Left forelimb (tissue), 1 donor: ENCODE measurements around the gene NEK9.

ENCODE experiments used
- DNase-seq: peaks from one replicate; pipeline ENCODE4 v3.0.0-alpha.2; 2018; ENCODE audit warnings: low spot score

NEK9 gene

DNA sequence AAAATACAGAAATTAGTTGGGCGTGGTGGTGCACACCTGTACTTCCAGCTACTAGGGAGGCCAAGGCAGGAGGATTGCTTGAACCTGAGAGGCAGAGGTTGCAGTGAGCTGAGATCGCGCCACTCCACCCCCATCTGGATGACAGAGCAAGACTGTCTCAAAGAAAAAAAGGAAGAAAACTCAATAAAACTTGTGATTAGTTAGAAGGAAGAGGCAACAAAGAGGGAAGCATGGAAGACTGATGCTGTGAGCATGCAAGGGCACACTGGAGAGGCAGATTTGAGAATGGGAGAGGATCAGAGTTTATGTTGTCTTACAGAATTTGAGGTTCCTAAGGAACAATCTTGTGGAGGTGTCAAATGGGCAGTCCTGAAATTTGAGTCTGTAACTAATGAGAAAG, 60.2 kb downstream of the NEK9 start:
- no peak for DNase-seq

DNA sequence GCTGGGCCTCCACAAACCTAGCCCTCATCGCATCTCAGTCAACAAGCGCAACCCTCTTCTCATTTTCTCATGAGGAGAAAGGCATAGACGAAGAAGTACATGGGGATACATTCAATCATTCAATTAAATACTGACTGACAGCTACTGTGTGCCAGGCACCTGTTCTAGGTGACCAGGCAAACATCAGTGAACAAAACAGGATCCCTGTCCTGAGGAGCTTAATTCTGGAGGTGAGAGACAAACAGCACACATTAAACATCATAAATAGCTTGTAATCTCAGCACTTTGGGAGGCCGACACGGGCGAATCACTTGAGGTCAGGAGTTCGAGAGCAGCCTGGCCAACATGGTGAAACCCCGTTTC, 62.7 kb downstream of the NEK9 start:
- no peak for DNase-seq

DNA sequence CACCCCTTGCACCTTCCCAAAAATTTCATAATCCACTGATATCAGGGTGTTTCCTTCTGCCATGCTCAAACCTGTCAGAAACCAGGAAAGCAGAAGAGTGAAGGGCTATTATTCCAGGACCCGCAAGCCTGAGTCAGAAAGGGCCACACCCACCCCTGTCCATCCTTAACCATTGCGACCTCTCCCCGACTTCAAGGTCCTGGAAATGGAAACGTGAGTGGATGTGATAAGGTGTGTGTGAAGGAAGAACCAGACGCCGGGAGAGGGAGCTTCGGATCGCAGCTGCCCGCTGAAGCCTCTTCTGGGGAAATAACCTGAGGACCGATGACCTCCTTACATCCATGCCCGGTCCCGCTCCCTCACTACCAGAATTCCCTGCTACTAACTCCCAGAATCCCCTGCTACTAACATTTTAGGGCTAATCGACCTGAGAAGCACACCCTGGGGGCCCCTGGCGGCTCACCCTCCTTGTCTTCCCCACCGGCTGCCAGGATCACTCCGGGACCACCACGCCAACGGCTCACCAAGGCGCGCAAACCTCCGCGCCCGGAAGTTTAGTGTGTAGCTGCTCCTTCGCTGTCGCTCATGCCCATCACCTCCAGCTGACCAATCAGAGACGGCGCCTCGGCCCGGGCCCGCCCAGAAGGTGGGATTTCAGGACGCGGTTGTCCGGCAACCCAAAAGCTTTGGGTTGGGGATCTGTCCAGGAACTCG, 63.2 kb downstream of the NEK9 start, which contains the start of gene ACYP1:
TSS of gene ACYP1 (minus strand) at position 534 of the 714 bp plus-strand sequence. CDS start at position 63, 471 bp downstream.
- peak; percentile 95 for DNase-seq

DNA sequence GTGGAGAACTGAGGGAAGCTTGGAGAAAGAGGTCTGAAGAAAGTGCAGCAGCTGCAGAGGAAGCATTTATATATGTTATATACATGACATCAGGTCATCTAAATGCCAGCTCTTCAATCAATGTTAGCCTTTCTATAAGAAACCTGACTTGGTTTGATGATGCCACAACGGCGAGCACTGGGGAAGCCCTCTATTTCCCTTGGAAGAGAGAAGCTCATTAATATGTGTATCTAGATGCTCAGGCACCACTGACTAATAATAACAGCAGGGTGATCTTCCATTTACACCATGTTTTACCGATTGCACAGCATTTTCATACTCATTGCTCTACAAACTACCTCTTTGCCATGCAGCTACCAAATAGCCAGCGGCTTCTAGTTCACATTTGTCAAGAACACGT, 63.8 kb downstream of the NEK9 start:
- no peak for DNase-seq

DNA sequence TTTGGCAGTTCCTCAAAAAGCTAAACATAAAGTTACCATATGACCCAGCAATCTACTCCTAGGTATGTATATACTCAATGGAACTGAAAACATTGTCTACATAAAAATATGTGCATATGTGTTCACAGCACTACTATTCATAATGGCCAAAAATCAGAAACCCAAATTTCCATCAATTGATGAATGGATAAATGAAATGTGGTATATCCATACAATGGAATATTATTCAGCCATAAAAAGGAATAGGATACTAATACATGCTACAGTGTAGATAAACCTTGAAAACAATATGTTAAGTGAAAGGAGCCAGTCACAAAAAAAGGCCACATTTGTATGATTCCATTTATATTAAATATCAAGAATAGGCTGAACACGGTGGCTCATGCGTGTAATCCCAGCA, 66.4 kb downstream of the NEK9 start:
- no peak for DNase-seq

DNA sequence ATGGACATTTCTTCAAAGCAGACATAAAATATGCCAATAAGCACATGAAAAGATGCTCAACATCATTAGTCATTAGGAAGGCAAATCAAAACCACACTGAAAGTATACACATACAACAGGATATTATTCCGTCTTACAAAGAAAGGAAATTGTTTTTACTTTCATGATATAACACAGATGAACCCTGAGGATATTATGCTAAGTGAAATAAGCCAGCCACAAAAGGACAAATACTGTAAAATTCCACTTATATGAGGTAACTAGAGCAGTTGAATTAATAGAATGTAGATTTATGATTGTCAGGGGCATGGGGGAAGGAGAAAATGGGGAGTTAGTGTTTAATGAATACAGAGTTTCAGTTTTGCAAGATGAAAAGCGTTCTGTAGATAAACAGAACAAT, 67.2 kb downstream of the NEK9 start:
- no peak for DNase-seq

DNA sequence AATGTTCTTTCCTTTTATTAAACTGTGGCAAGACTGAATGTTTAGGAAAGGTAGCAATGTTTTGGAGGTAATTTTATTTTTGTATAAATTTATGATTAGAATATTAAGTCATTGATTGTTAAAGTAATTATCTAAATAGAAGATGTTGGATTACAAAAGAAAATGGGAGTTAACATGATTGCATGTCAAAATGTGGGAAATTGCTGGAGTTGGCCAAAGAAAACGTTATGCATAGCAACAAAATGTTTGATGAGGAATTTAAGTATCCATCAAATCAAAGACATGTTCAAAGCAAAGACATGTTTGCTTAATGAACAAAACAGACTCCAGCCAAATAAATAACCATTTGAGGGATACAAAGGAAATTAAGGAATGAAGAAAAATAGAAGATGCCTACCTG, 72.4 kb downstream of the NEK9 start:
- no peak for DNase-seq

DNA sequence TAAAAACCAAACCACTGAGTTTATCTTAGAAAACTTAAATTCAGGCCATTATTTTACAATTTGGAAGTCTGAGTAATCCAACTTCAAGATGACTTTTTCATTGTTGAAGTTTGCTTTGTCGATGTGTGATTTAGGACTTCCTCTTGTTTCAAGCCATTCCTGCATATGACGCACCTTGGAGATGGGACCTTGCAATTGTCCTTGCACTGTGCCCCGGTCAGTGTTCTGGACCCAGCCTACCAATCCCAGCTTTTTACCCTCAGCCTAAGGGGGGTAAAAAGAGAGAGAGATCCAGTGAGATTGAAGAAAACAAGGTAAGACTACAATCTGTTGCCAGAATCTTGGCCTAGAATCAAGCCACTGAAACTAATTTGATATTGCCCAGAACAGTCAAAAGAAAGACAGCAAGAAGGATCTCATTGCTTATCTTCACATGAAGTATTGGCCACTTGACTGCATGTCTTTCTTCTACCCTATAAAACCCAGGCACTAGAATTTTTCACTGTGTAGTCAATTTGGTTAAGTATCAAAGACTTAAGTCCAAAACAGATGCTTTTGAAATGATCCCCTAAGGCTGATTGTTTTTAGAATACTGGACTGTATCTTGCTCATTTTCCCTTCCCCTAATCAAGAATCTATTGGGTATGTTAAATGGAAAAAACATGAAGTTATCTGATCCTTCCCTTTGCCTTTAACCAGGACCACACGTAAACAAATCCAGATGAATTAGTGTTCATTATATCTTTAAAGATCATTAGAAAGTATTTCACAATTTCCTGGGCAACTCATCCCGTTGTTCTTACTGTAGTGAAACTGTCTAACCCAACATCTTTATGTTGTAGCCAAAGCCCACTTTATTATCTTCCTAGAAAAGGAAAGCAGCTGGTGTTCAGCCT, 73.2 kb downstream of the NEK9 start:
- DNase-seq = no peak

DNA sequence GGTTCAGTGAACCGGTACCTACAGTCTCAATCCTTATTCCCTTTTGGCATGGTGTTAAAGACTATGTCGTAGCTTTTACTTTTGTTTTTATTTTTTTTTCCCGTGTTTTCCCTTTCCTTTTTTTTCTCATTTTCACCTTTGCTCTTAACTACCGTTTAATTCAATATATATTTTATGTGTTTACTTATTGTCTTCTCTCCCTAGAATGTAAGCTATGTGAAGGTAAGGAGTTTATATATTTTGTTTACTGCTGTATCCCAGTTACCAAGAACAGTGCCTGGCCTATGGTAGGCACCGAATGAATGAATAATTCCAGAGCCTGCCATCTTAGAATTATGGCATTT, 75.3 kb downstream of the NEK9 start:
- DNase-seq = no peak

DNA sequence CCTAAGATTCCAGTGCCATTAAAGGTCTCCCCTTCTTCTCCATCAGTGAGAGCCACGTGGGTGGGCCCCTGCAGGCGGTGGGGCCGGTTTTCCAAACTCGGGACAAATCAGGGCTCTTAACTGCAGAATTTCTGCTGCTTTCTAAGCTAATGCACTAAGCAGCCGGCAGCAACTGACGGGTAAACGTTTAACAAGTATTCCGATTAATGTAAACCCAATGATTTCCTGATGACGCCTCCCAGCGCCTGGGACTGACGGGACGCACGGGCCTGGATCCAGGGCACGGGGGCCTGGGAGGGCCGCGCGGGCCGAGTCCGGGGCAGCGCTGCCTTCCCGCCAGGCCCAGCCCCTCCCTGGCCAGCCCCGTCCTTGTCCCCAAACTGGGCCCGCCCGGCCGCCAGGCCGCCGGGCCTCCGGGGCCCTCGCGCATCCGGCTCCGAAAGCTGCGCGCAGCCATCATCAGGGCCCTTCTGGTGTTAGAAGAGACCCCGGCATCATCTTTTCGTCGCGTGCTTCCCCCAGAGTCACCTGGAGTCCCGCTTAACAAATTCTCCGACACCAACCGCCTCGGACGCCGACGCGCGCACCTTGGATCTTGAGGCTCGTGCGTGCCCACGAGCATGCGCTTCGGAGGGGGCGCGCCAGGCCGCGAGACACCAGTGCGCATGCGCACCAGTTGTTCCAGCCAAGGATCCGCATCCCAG, 75.8 kb downstream of the NEK9 start, which contains the start of gene MLH3:
TSS of gene MLH3 (minus strand) at position 616 of the 704 bp plus-strand sequence. CDS start 1,812 bp downstream, outside the sequence.
- DNase-seq = peak; percentile 87

DNA sequence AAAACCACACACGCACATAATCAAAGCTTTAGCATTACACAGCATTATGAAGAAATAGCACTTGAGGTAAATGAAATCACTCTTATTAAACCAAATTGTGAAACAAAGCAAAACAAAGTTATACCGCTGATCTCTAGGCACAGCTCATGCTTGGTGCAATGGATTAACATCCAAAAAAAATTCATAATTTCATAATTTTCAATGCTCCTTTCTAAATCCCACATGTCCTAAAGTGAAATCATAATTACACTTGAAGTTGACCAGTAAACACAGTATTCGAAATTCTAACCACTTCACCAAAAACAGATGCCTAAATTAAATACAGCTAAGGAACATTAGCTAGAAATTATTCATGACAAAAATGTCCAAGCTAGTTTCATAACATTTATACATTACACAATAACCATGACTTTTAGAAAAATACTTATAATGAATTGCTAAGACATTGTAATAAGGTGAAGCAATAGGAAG, 77.1 kb downstream of the NEK9 start:
- no peak for DNase-seq

DNA sequence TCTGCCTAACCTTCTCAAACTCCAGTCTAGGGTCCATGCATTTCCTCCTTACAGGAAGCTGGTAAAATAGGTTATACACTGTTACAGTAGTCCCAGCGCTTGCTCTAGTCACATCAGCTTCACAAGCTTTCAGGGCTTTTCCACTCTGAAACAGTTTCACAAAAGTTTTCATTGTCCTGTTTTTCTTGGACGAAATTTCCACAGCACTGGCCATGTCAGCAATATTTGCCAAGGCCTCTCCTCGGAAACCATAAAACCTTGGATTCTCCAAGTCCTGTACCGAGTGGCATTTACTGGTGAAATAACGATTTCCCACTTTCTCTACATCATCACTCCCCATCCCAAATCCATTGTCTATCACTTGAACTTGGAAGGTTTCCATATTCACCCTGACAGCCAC, 77.7 kb downstream of the NEK9 start:
- DNase-seq = no peak

DNA sequence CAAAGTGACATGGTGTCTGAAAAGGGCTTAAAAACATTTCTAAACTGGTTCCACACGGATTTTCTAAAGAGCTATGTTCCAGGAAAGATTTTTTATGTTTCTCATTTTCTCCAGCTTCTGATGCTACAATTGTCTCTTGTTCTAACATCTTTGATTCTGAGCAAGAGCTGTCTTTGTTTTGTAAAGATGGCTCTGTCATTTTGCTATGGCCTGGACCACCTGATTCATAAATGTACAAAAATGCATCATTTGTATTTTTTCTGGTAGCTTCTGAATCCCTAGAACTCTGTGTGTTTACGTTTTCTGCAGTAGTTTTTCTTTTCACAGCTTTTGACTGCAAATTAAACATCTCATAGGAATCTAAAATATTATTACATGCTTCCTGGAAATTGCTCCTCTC, 78.7 kb downstream of the NEK9 start:
- no peak for DNase-seq

DNA sequence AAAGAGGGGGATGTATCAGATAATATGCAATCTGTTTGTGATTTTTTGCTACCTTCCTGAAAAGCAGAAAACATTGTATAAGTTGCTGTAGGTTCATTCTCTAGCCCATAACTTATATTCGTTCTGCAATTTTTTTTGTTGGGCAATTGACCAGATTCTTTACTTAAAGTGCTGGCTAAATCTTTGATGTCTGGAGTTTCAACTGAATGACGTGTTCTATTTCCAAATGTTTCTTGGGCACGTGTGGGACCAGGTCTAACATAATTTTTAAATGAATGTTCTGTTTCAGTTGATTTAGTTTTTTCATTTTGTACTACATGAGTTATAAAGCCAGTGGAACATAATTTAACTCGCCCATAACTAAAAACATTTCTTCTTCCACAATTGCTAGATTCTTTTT, 79.3 kb downstream of the NEK9 start:
- no peak for DNase-seq

DNA sequence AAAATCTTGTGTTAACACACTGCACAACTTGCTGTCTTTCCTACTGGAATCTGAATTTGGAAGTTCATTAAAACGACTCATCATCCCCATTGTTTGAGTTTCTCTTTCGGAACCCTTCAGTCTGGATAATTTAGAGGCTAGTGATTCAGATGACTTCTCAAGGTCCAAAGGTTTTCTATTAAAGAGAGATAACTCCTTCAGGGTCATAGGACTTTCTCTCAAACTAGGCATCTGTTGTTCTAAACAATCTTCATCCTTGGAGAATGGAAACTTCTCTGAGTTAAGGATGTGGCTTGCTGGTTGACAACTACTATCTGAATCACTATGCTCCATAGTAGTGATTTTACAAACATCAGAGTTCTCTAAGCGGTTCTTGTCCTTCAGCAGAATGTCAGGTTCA, 79.9 kb downstream of the NEK9 start:
- DNase-seq = no peak

DNA sequence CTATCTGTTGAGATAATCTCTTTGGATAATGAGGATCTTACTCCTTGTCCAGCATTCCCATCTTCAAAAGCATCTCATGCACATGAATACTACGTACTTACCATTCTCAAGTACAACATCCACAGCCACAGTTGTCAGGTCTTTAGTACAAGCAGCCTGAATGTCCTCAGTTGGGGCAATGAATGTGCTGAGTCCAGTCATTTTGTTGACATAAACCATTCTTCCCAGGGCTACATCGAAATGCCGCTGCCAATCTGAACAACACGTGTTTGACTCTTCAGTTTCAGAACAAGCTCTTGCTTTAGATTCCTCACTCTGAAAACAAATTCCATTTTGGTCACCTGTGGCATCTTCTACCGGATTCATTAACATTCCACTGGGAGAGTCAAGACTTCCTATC, 80.6 kb downstream of the NEK9 start:
- DNase-seq = no peak

DNA sequence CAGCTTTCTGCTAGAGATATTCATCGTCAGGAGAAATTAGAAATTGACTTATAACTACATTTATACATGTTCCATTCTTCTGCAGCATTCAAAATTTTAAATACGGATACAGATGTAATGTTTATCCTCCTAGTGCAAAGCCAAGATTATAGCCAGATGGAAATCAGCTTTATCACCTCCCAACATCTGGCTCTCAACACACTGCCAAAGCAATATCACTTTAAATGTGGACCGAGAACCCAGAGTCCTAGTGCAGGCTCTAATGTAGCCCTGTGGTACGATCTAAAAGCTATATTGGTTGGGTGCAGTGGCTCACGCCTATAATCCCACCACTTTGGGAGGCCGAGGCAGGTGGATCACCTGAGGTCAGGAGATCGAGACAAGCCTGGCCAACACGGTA, 82.1 kb downstream of the NEK9 start:
- DNase-seq = no peak

DNA sequence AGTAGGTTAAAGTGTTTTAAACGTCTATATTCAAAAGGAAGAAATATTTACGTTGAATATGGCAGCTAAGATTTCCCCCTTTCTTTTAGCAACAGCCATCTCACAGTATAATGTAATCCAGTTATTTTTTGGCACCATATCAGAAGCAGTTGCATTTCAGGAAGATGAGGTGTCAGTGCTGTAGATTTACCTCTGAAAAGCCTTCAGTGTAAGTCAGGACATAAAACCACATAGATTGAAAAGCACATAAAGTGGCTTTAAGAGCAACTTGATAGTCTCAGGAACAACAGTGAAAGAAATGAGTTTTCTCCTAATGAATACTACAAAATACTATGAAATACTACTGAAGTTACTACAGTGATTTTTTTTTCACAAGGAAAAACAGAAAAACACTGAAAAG, 82.5 kb downstream of the NEK9 start:
- no peak for DNase-seq

DNA sequence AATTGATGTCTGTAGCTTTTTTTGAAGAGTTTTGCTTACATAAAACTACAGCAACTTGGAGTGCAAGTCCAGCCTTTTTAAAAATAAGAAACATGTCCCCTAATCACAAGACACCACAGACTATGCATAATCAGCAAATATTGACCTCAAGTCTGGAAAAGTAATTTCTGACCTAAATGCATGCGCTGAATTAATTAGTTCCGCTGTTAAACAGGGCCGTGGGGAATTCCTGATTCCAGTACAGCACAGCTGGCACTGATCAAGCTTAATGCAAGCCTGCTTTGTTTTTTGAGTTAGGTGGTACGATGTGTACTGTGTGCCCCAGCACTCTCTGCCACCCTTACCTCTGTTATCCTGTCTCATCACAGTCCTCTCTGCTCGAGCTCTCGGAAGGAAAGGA, 84.8 kb downstream of the NEK9 start:
- DNase-seq = no peak

DNA sequence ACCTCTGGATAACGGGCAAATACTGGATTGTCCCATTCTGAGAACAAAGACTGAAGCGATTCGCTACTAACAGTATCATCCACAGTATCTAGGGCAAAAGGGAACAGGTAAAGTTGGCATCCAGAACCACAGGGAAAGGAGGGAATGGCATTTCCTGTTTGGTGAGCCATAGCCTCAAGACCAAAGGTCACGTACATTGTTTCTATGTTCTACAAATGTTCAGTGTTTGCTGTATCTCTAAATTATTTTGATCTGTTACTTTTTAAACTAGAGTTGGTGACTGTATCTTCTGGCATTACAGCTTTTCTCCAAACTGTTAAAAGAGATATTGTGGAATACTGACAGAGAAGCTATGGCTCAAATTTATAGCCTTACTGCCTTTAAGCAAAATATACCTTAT, 85.2 kb downstream of the NEK9 start:
- no peak for DNase-seq

DNA sequence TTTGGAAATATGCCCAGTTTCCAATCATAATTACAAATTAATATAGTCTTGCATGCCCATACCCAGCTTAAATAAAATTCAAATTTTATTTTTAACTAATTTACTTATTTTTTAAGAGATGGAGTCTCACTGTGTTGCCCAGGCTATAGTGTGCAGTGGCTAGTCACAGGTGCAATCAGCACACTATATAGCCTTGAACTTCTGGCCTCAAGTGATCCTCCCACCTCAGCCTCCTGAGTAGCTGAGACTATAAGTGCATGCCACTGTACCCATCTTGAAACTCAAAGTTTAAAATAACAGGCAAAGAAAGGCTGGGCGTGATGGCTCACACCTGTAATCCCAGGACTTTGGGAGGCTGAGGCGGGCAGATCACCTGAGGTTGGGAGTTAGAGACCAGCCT, 85.9 kb downstream of the NEK9 start:
- DNase-seq = no peak

DNA sequence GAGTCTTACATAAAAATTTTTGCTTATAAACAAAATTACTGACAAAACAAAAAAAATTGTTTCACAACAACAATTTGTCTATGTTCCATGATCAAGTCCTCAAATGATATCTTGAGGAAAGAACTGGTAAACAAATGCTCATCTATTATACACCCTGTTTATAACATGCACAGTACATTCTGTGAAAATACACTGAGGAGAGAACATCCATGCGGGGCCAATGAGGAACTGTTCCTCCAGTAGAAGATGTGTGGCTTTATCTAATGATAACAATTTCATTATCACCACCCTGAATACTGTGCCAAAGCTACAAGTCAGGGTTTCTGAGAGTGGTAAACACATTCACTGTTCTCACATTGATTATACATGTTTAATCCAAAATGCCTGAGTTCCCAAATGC, 86.3 kb downstream of the NEK9 start:
- no peak for DNase-seq

DNA sequence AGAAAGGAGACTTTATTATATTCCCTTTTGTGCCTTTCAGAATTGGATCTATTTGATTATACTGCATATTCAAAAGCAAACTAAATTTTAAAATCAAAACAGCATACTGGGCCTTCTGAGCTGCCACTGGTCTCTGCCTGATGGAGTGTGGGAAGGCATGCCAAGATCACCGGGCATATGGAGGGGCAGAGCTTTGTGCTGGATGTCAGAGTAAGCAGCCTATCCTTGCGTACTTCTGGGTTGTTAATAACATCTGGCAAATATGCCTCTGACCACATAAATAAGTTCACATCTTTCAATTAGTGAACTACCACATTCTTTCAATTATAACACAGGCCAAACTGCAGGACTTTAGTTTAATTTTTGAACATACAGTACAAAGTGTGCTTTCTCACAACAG, 93.9 kb downstream of the NEK9 start:
- no peak for DNase-seq
